ENCODE data around the gene NFATC1. TPM values are rescaled to one million over a fixed set of nuclear protein-coding genes. Genes with fewer than 3 reads are reported as not detected.

NFATC1 gene
- total RNA-seq, 4 donors from 2014 or later = 5.3 to 19.1 (median 11.8) TPM

GRCh38 chr18:79564441-79564840, 168.7 kb downstream of the NFATC1 start:
- Histone ChIP-seq H3K36me3 (no peaks in the 10 kb centered on the region), H3K27ac (no peak overlapping the region)

GRCh38 chr18:79566771-79567431, 171.2 kb downstream of the NFATC1 start:
- H3K36me3 ChIP-seq = no peaks in the 10 kb centered on the region
- DNase-seq = no peak
- in situ Hi-C loops (cut with MboI; ENCODE audit: low pct_ligation_motif_present in 1 of 4, low pct_unique_long_range_greater_than_20kb in 1 of 4, low sequenced_read_pairs in 3 of 4) = no loop called here
- no peaks in the 10 kb centered on the region for H3K9me3 ChIP-seq
- no peaks in the 10 kb centered on the region for H3K4me1 ChIP-seq
- TF ChIP-seq POLR2AphosphoS5 (IDR thresholded peaks at IDR 0.05) = no peak
- TF ChIP-seq POLR2A (IDR thresholded peaks at IDR 0.05) = no peak
- TF ChIP-seq EP300 (IDR thresholded peaks at IDR 0.05; ENCODE audit: low read depth) = no peak
- TF ChIP-seq CTCF (IDR thresholded peaks at IDR 0.05) = no peak
- H3K27me3 ChIP-seq = peaks cover 7% of the 10 kb centered on the region
- H3K4me3 ChIP-seq = no peak overlapping the region
- H3K27ac ChIP-seq = no peak overlapping the region
- intact Hi-C loops (cut with DNase I; ENCODE audit: low total_unique reads) = no loop called here
- WGBS, 2 donors (ENCODE audit: low coverage in 1 of 2) = 83% methylated on average over 24 of the region's 24 CpGs; no CpG with 5 or more reads in 1 of the 2 donors

More at GRCh38 chr18:79564441-79564840, 168.7 kb downstream of the NFATC1 start:
- intact Hi-C loops (cut with DNase I; ENCODE audit: low total_unique reads) = no loop called here
- Histone ChIP-seq H3K4me3 (no peak overlapping the region), H3K4me1 (no peaks in the 10 kb centered on the region), H3K27me3 (peaks cover 7% of the 10 kb centered on the region), H3K9me3 (no peaks in the 10 kb centered on the region)
- no peak for DNase-seq
- 81 to 84% methylated on average over 6 of the region's 6 CpGs for WGBS, 2 donors (ENCODE audit: low coverage in 1 of 2)
- in situ Hi-C loops (cut with MboI; ENCODE audit: low pct_ligation_motif_present in 1 of 4, low pct_unique_long_range_greater_than_20kb in 1 of 4, low sequenced_read_pairs in 3 of 4) = no loop called here
- TF ChIP-seq POLR2AphosphoS5 (IDR thresholded peaks at IDR 0.05) (no peak), POLR2A (IDR thresholded peaks at IDR 0.05) (no peak), EP300 (IDR thresholded peaks at IDR 0.05; ENCODE audit: low read depth) (no peak), CTCF (IDR thresholded peaks at IDR 0.05) (no peak)

GRCh38 chr18:79567481-79568147, 171.9 kb downstream of the NFATC1 start:
- no peak for DNase-seq

More at GRCh38 chr18:79567481-79568147, 171.9 kb downstream of the NFATC1 start:
- no peaks in the 10 kb centered on the region for H3K36me3 ChIP-seq
- peak overlapping the region in 1 of 4 donors; percentile 8 for H3K27ac ChIP-seq
- WGBS, 2 donors (ENCODE audit: low coverage in 1 of 2) = 63% methylated on average over 28 of the region's 28 CpGs; no CpG with 5 or more reads in 1 of the 2 donors
- intact Hi-C loops (cut with DNase I; ENCODE audit: low total_unique reads) = no loop called here
- H3K9me3 ChIP-seq = no peaks in the 10 kb centered on the region
- H3K27me3 ChIP-seq = peaks cover 7% of the 10 kb centered on the region
- no peak for TF ChIP-seq EP300 (IDR thresholded peaks at IDR 0.05; ENCODE audit: low read depth)
- no peak for TF ChIP-seq POLR2AphosphoS5 (IDR thresholded peaks at IDR 0.05)
- no peak for TF ChIP-seq POLR2A (IDR thresholded peaks at IDR 0.05)
- no peak for TF ChIP-seq CTCF (IDR thresholded peaks at IDR 0.05)
- in situ Hi-C loops (cut with MboI; ENCODE audit: low pct_ligation_motif_present in 1 of 4, low pct_unique_long_range_greater_than_20kb in 1 of 4, low sequenced_read_pairs in 3 of 4) = no loop called here
- H3K4me1 ChIP-seq = no peaks in the 10 kb centered on the region
- no peak overlapping the region for H3K4me3 ChIP-seq

Measured in transverse colon (tissue), 4 donors.